DOHH2 (cell line): ENCODE measurements around the gene NXPH3.

Experiments used
- H3F3A ChIP-seq: fragments of 200-600 bp; sonication (generic), shearing (Covaris generic); 2 replicates; pipeline ENCODE4 v1.6.0; 2016; ENCODE audit warnings: antibody characterized with exemption, mild to moderate bottlenecking; ENCODE audit not compliant: control insufficient read depth, insufficient read depth
- H3K27ac ChIP-seq: fragments of 200-600 bp; sonication (generic); 2 replicates; pipeline ENCODE4 v1.5.1; 2014; ENCODE audit warnings: low read depth, mild to moderate bottlenecking, low read length, moderate library complexity
- H3K27me3 ChIP-seq: fragments of 200-600 bp; sonication (generic); 2 replicates; pipeline ENCODE4 v1.6.1; 2014; ENCODE audit warnings: mild to moderate bottlenecking, low read length, mixed read lengths; ENCODE audit not compliant: control insufficient read depth
- H3K36me3 ChIP-seq: fragments of 200-600 bp; sonication (generic); 2 replicates; pipeline ENCODE4 v1.6.1; 2014; ENCODE audit warnings: mild to moderate bottlenecking, low read length, moderate library complexity, mixed read lengths; ENCODE audit not compliant: control insufficient read depth
- H3K4me1 ChIP-seq: fragments of 200-600 bp; sonication (generic); 2 replicates; pipeline ENCODE4 v1.6.1; 2014; ENCODE audit warnings: mild to moderate bottlenecking, low read length, mixed read lengths; ENCODE audit not compliant: control insufficient read depth
- H3K4me2 ChIP-seq: fragments of 200-600 bp; sonication (generic); 2 replicates; pipeline ENCODE4 v1.6.0; 2014; ENCODE audit warnings: mild to moderate bottlenecking, low read length, moderate library complexity
- H3K4me3 ChIP-seq: fragments of 200-600 bp; sonication (generic); 2 replicates; pipeline ENCODE4 v1.5.1; 2014; ENCODE audit warnings: mild to moderate bottlenecking, low read length, mixed read lengths
- H3K79me2 ChIP-seq: fragments of 200-600 bp; sonication (generic); 2 replicates; pipeline ENCODE4 v1.6.1; 2014; ENCODE audit warnings: mild to moderate bottlenecking, low read length, mixed read lengths; ENCODE audit not compliant: control insufficient read depth
- H3K9me2 ChIP-seq: fragments of 200-600 bp; sonication (generic); replicated peaks from 2 replicates; pipeline ENCODE4 v1.6.1; 2014; ENCODE audit warnings: mild to moderate bottlenecking, low read length, mixed read lengths; ENCODE audit not compliant: control insufficient read depth
- H3K9me3 ChIP-seq: fragments of 200-600 bp; sonication (generic); 2 replicates; pipeline ENCODE4 v1.6.1; 2014; ENCODE audit warnings: antibody characterized with exemption, low read length, mixed read lengths; ENCODE audit not compliant: control insufficient read depth, insufficient read depth
- H4K20me1 ChIP-seq: fragments of 200-600 bp; sonication (generic); 2 replicates; pipeline ENCODE4 v1.6.0; 2014; ENCODE audit warnings: low read depth, mild to moderate bottlenecking, antibody characterized with exemption, low read length, moderate library complexity; ENCODE audit not compliant: control insufficient read depth, insufficient read depth
- EZH2phosphoT487 ChIP-seq: fragments of 200-600 bp; sonication (generic); IDR thresholded peaks from 2 replicates; pipeline ENCODE4 v1.6.1; 2017; ENCODE audit warnings: borderline replicate concordance, mild to moderate bottlenecking, antibody characterized with exemption, low read length, moderate library complexity, mixed read lengths
- TF ChIP-seq, protein P1 (sequence below): fragments of 200-600 bp; sonication (generic); IDR thresholded peaks from one replicate; pipeline ENCODE4 v1.5.1; 2014; ENCODE audit warnings: antibody characterized with exemption, mild to moderate bottlenecking, low read depth, low read length; ENCODE audit not compliant: poor library complexity, severe bottlenecking

The NXPH3 gene

DNA sequence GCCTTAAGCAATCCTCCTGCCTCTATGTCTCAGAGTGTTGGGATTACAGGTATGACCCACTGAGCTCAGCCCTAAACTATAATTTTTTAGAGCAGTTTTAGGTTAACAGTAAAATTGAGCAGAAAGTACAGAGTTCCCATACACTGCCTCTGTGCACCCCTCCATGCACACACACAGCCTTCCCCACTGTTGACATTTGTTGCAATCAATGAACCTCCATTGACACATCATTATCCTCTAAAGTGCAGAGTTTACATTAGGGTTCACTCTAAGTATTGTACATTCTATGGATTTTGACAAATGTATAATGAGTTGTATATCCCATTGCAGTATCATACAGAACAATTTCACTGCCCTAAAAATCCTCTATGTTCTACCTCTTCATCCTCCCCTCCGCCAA, 45.6 kb upstream of the NXPH3 start:
- Histone ChIP-seq H3K27ac (no peak overlapping the region), H3F3A (no peaks in the 10 kb centered on the region), H3K9me2 (no peaks in the 10 kb centered on the region), H4K20me1 (no peaks in the 10 kb centered on the region), H3K4me3 (no peak overlapping the region), H3K27me3 (peaks cover 4% of the 10 kb centered on the region; the same call in 1 of the 2 replicates), H3K79me2 (no peaks in the 10 kb centered on the region), H3K36me3 (no peaks in the 10 kb centered on the region), H3K4me1 (no peaks in the 10 kb centered on the region), H3K9me3 (no peaks in the 10 kb centered on the region), H3K4me2 (no peak overlapping the region)
- TF ChIP-seq, protein P1, sequence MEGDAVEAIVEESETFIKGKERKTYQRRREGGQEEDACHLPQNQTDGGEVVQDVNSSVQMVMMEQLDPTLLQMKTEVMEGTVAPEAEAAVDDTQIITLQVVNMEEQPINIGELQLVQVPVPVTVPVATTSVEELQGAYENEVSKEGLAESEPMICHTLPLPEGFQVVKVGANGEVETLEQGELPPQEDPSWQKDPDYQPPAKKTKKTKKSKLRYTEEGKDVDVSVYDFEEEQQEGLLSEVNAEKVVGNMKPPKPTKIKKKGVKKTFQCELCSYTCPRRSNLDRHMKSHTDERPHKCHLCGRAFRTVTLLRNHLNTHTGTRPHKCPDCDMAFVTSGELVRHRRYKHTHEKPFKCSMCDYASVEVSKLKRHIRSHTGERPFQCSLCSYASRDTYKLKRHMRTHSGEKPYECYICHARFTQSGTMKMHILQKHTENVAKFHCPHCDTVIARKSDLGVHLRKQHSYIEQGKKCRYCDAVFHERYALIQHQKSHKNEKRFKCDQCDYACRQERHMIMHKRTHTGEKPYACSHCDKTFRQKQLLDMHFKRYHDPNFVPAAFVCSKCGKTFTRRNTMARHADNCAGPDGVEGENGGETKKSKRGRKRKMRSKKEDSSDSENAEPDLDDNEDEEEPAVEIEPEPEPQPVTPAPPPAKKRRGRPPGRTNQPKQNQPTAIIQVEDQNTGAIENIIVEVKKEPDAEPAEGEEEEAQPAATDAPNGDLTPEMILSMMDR: no peak
- no peak for TF ChIP-seq EZH2phosphoT487

DNA sequence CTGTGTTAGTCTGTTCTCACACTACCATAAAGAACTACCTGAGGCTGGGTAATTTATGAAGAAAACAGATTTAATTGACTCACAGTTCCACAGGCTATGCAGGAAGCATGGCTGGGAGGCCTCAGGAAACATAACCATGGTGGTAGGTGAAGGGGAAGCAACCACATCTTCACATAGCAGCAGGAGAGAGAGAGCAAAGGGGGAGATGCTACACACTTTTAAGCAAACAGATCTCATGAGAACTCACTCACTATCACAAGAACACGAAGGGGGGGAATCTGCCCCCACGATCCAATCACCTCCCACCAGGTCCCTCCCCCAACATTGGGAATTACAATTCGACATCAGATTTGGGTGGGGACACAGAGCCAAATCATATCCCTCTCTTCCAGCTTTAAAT, 31.8 kb upstream of the NXPH3 start:
- Histone ChIP-seq H3K9me2 (no peaks in the 10 kb centered on the region), H3K4me3 (no peak overlapping the region), H3K4me1 (no peaks in the 10 kb centered on the region; the same call in 1 of the 2 replicates), H3F3A (no peaks in the 10 kb centered on the region), H3K9me3 (no peaks in the 10 kb centered on the region), H3K27ac (no peak overlapping the region), H3K27me3 (no peaks in the 10 kb centered on the region), H3K36me3 (no peaks in the 10 kb centered on the region), H4K20me1 (no peaks in the 10 kb centered on the region), H3K4me2 (no peak overlapping the region), H3K79me2 (no peaks in the 10 kb centered on the region)
- no peak for TF ChIP-seq EZH2phosphoT487
- TF ChIP-seq, protein P1: no peak

DNA sequence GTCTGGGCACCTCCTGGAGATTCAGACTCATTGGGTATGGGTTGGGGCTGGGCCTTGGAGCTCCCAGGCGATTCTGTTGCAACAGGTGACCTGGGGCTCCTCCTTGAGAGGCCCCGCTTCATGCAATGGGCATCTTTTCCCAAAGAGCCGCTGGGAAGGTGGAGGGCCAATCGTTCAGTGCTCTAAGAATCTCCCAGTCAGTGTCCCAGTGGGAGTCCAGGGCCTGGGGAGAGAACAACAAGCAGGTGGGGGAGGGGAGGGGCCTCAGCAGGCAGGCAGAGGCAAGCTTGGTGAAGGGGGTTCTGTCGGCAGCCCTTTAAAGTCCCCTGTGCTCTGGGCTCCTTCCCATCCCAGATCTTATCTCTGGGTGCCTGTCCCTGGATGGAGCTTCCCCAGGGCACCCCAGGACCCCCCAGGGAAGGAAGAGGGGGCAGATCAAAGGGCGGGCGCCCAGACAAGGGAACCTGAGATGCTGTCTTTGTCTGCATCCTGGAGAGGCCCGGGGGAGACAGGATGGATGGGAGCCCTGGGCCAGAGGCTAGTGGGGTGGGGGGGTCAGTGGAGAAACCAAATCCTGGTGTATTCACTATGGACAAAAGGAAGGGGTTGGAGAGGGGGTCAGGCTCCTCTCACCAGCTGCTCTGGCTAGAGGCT, 30.5 kb upstream of the NXPH3 start:
- Histone ChIP-seq H3K4me1 (no peaks in the 10 kb centered on the region), H3K9me3 (no peaks in the 10 kb centered on the region), H4K20me1 (no peaks in the 10 kb centered on the region), H3F3A (no peaks in the 10 kb centered on the region), H3K4me2 (no peak overlapping the region), H3K79me2 (no peaks in the 10 kb centered on the region), H3K27me3 (no peaks in the 10 kb centered on the region), H3K4me3 (no peak overlapping the region), H3K27ac (no peak overlapping the region), H3K36me3 (no peaks in the 10 kb centered on the region), H3K9me2 (no peaks in the 10 kb centered on the region)
- TF ChIP-seq, protein P1: no peak
- no peak for TF ChIP-seq EZH2phosphoT487
